HepG2 (cell line): Measurements from ENCODE around the gene SLC35B2. TPM values are rescaled to one million over a fixed set of nuclear protein-coding genes. Genes with fewer than 3 reads are reported as not detected.

Experiments used
- ARNTL ChIP-seq: sonication (generic); formaldehyde crosslinking; IDR thresholded peaks from 2 replicates; pipeline ENCODE4 v1.4.0; 2020; ENCODE audit warnings: mild to moderate bottlenecking, missing genetic modification reagents
- ATF5 ChIP-seq: sonication (generic); formaldehyde crosslinking; IDR thresholded peaks from 2 replicates; pipeline ENCODE4 v1.4.0; 2020; ENCODE audit warnings: mild to moderate bottlenecking, low read depth, missing genetic modification reagents
- CAMTA2 ChIP-seq: sonication (generic); formaldehyde crosslinking; IDR thresholded peaks from 2 replicates; pipeline ENCODE4 v1.4.0; 2020; ENCODE audit warnings: mild to moderate bottlenecking, missing genetic modification reagents, borderline replicate concordance
- CENPT ChIP-seq: sonication (generic); formaldehyde crosslinking; IDR thresholded peaks from 2 replicates; pipeline ENCODE4 v1.8.0; 2022; ENCODE audit warnings: low read depth, mild to moderate bottlenecking, moderate library complexity, missing genetic modification reagents
- CREM ChIP-seq, 2 experiments: sonication (generic) in 1 of 2; formaldehyde crosslinking in 1 of 2; IDR thresholded peaks; 2 replicates each; pipeline versions ENCODE4 v1.4.0 to v1.6.1; 2016 to 2020; ENCODE audit warnings: antibody characterized with exemption in 1 of 2, mild to moderate bottlenecking in 1 of 2, missing genetic modification reagents in 1 of 2
- DNMT3B ChIP-seq: conservative IDR thresholded peaks from 2 replicates; pipeline ENCODE4 v1.6.1; 2016; ENCODE audit warnings: missing biosample characterization, control low read depth
- FOXJ3 ChIP-seq: sonication (generic); formaldehyde crosslinking; IDR thresholded peaks from 2 replicates; pipeline ENCODE4 v1.4.0; 2020; ENCODE audit warnings: missing genetic modification reagents, mild to moderate bottlenecking, borderline replicate concordance
- HMG20B ChIP-seq: conservative IDR thresholded peaks from 2 replicates; pipeline ENCODE4 v1.6.1; 2016; ENCODE audit warnings: missing genetic modification reagents, missing compliant biosample characterization
- KDM5A ChIP-seq: fragments of 200-600 bp; sonication (generic); IDR thresholded peaks from 2 replicates; pipeline ENCODE4 v1.7.0; 2018; ENCODE audit warnings: antibody characterized with exemption, mild to moderate bottlenecking, low read length, borderline replicate concordance
- KLF16 ChIP-seq, 2 experiments: sonication (generic) in 1 of 2; formaldehyde crosslinking in 1 of 2; IDR thresholded peaks; 2 replicates each; pipeline versions ENCODE4 v1.6.1 to v1.8.0; 2016 to 2023; ENCODE audit warnings: missing genetic modification reagents in 2 of 2, missing compliant biosample characterization in 1 of 2
- PAWR ChIP-seq: sonication (generic); formaldehyde crosslinking; IDR thresholded peaks from 2 replicates; pipeline ENCODE4 v1.4.0; 2020; ENCODE audit warnings: missing genetic modification reagents, mild to moderate bottlenecking, borderline replicate concordance
- SRF ChIP-seq: IDR thresholded peaks from 2 replicates; pipeline ENCODE4 v1.6.1; 2011; ENCODE audit warnings: mild to moderate bottlenecking, low read depth, low read length, moderate library complexity
- SRSF9 ChIP-seq: fragments of 200-400 bp; formaldehyde crosslinking; IDR thresholded peaks from 2 replicates; pipeline ENCODE4 v1.6.1; 2018; ENCODE audit warnings: borderline replicate concordance, mild to moderate bottlenecking, low read depth, low read length; ENCODE audit not compliant: insufficient read depth, poor library complexity, severe bottlenecking
- THYN1 ChIP-seq: sonication (generic); formaldehyde crosslinking; IDR thresholded peaks from 2 replicates; pipeline ENCODE4 v1.8.1; 2023; ENCODE audit warnings: low read depth, mild to moderate bottlenecking, moderate library complexity, missing genetic modification reagents, borderline replicate concordance
- ZNF280D ChIP-seq: sonication (generic); formaldehyde crosslinking; IDR thresholded peaks from 2 replicates; pipeline ENCODE4 v1.5.1; 2020; ENCODE audit warnings: mild to moderate bottlenecking, missing genetic modification reagents
- ZNF839 ChIP-seq: sonication (generic); formaldehyde crosslinking; IDR thresholded peaks from 2 replicates; pipeline ENCODE4 v1.4.0; 2020; ENCODE audit warnings: missing genetic modification reagents, mild to moderate bottlenecking, borderline replicate concordance
- polyA plus RNA-seq, 8 experiments: library from polyadenylated mRNA; depleted of rRNA in 3 of 8; stranded (reverse) in 7 of 8; unstranded in 1 of 8; fragments of >200 nt; fragmentation: Illumina TruSeq in 4 of 8; extraction: Trizol in 4 of 8; gene quantifications; 2 replicates each; pipeline versions ENCODE4 v1.2.1 to v1.2.3, GENCODE V29; 2011 to 2016; ENCODE audit warnings: low read depth in 4 of 8, missing spikeins in 1 of 8, mixed read lengths in 1 of 8; ENCODE audit not compliant: insufficient read depth in 1 of 8
- total RNA-seq, 5 experiments: library from RNA; depleted of rRNA; stranded (reverse); fragments of >200 nt; fragmentation: Illumina TruSeq; extraction: Trizol; gene quantifications; 2 replicates each; pipeline ENCODE4 v1.2.3, GENCODE V29; 2016; ENCODE audit warnings: low read depth in 1 of 5
- TF ChIP-seq, protein P1 (sequence below): sonication (generic); formaldehyde crosslinking; IDR thresholded peaks from 2 replicates; pipeline ENCODE4 v1.5.0; 2020; ENCODE audit warnings: mild to moderate bottlenecking, missing genetic modification reagents, borderline replicate concordance
- TF ChIP-seq, protein P2 (sequence below): sonication (generic); formaldehyde crosslinking; IDR thresholded peaks from 2 replicates; pipeline ENCODE4 v1.9.0; 2021; ENCODE audit warnings: missing genetic modification reagents, mild to moderate bottlenecking, borderline replicate concordance

The SLC35B2 gene
- total and polyA plus RNA-seq, 2 of the 13 experiments (the other 11 are each of a cell fraction or from before 2014, with no cell fraction given), result 61.1 to 148 TPM

- no peak for TF ChIP-seq CAMTA2
- TF ChIP-seq HMG20B (CRISPR knock-in tag), result no peak
- TF ChIP-seq, protein P1, sequence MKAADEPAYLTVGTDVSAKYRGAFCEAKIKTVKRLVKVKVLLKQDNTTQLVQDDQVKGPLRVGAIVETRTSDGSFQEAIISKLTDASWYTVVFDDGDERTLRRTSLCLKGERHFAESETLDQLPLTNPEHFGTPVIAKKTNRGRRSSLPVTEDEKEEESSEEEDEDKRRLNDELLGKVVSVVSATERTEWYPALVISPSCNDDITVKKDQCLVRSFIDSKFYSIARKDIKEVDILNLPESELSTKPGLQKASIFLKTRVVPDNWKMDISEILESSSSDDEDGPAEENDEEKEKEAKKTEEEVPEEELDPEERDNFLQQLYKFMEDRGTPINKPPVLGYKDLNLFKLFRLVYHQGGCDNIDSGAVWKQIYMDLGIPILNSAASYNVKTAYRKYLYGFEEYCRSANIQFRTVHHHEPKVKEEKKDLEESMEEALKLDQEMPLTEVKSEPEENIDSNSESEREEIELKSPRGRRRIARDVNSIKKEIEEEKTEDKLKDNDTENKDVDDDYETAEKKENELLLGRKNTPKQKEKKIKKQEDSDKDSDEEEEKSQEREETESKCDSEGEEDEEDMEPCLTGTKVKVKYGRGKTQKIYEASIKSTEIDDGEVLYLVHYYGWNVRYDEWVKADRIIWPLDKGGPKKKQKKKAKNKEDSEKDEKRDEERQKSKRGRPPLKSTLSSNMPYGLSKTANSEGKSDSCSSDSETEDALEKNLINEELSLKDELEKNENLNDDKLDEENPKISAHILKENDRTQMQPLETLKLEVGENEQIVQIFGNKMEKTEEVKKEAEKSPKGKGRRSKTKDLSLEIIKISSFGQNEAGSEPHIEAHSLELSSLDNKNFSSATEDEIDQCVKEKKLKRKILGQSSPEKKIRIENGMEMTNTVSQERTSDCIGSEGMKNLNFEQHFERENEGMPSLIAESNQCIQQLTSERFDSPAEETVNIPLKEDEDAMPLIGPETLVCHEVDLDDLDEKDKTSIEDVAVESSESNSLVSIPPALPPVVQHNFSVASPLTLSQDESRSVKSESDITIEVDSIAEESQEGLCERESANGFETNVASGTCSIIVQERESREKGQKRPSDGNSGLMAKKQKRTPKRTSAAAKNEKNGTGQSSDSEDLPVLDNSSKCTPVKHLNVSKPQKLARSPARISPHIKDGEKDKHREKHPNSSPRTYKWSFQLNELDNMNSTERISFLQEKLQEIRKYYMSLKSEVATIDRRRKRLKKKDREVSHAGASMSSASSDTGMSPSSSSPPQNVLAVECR (CRISPR knock-in tag), result peak; percentile 70; the same call in 1 of the 2 replicates
- no peak for TF ChIP-seq SRF
- no peak; the same call in 1 of the 2 replicates for TF ChIP-seq PAWR (CRISPR knock-in tag)
- no peak for TF ChIP-seq DNMT3B (CRISPR knock-in tag)
- no peak for TF ChIP-seq ZNF280D (CRISPR knock-in tag)
- no peak for TF ChIP-seq ZNF839 (CRISPR knock-in tag)
- 0 out of 2 replicates have a peak, but pooled peaks have one; percentile 42 for TF ChIP-seq ARNTL
- TF ChIP-seq KLF16 (CRISPR knock-in tag; IDR thresholded peaks at IDR 0.05), result peak in 1 of 2 experiments; percentile 75; a peak in 2 of 4 replicates
- TF ChIP-seq ATF5 (CRISPR knock-in tag), result no peak
- TF ChIP-seq THYN1 (CRISPR knock-in tag), result no peak
- no peak for TF ChIP-seq SRSF9
- TF ChIP-seq KDM5A, result peak; percentile 64
- no peak for TF ChIP-seq FOXJ3
- TF ChIP-seq, protein P2, sequence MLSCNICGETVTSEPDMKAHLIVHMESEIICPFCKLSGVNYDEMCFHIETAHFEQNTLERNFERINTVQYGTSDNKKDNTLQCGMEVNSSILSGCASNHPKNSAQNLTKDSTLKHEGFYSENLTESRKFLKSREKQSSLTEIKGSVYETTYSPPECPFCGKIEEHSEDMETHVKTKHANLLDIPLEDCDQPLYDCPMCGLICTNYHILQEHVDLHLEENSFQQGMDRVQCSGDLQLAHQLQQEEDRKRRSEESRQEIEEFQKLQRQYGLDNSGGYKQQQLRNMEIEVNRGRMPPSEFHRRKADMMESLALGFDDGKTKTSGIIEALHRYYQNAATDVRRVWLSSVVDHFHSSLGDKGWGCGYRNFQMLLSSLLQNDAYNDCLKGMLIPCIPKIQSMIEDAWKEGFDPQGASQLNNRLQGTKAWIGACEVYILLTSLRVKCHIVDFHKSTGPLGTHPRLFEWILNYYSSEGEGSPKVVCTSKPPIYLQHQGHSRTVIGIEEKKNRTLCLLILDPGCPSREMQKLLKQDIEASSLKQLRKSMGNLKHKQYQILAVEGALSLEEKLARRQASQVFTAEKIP (CRISPR knock-in tag), result no peak
- no peak for TF ChIP-seq CREM (IDR thresholded peaks at IDR 0.05)
- no peak for TF ChIP-seq CREM (CRISPR knock-in tag; IDR thresholded peaks at IDR 0.05)
- TF ChIP-seq CENPT (CRISPR knock-in tag), result no peak
Observed at GRCh38 chr6:44265007-44265721, 7.8 kb upstream of the SLC35B2 start, which contains the start of gene NFKBIE (continued).
